Stimulated activated CD8-positive, alpha-beta memory T cell treated with anti-CD3 and anti-CD28 coated beads, Interleukin-2, amount 100 ng/mL, for 48 hours (primary cell): ENCODE measurements around the gene SLC22A4.

Experiments used
- DNase-seq, 2 donors: peaks; one replicate each; pipeline ENCODE4 v3.0.0-alpha.2; 2020; ENCODE audit warnings: low read depth in 2 of 2

SLC22A4 gene

DNA sequence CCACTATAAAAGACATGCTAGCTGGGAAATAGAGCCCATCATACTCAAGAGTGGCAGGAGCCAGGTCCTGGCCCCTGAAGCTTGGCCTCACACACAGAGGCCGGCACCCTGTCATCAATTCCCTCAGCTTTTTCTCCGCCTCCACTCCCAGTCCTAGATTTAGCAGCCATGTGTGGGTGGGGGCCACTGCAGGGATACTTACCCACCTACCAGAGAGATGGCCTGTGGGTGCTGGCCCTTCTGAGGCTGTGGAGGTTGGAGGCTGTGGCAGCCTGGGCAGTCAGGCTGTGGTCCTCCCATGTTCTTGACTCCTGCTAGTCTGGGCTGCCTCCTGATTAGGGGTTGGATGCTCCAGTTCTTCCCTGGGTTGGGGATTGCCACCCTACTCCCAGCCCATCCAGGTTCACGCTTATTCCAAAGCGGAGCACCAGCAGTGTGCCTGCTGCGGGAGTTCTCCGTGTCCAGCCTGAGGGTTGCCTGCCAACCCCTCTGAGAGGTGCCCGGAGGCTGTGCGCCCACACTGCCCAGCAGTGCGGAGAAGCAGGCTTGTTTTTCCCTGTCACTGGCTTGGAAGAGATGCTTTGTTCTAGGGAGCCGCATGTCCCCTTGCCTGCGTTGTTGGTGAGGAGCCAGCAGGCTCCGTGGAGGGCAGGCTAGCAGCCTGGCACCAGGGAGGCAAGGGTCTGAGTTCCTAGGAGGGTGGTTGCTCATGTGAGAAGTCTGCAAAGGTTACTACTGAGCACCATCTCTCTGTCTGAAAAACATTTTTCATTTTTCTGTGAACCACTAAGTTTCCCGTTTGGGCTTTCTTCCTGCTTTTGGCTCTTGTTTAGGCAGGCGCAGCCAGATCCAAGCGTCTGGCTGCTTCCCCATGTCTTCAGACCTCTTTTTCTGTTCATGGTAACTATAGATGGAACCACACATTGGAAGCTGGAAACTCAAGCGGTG is 82.8 kb downstream of the SLC22A4 start:
- DNase-seq = no peak

GRCh38 chr5:132377738-132378137 is 83.5 kb downstream of the SLC22A4 start:
- no peak for DNase-seq

DNA sequence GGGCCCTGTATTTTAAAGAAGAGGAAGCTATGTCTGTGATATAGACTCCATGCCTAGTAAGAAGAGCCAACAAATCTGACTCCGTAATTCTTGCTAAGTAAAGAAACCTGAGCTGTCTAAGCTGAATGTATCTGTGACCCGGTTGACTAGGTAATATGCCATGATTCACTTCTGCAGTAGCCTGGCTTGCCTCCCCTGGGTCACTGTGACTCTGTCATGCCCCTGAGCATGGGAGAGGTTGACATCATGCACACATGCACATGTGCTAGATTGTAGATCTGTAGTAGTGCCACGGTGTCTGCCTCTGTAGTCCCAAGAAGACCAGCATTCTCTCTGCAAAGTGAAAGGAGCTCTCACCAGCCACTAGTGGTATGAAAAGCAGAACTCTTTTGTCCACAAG is 84.4 kb downstream of the SLC22A4 start:
- no peak for DNase-seq

- DNase-seq = no peak
These were observed 85.9 kb downstream of the SLC22A4 start for GRCh38 chr5:132380047-132380446.

DNA sequence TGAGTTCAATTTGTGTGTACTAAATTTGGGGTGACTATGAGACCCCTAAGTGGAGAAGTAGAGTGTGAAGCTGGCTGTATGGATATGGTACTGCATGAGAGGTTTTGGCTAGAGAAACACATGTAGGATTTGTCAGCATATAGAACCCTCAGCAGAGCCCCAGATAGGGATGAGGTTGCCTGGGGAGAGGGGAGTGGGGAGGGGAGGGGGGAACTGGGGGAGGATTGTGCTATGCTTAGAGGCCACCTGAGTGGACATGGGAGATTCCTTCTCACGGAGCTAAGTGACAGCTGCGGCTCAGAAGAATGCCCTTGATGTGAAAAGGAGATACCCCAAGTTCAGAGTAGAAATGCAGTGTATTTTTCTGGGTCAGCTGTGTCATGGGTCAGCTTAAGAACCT is 86.5 kb downstream of the SLC22A4 start:
- no peak for DNase-seq

DNA sequence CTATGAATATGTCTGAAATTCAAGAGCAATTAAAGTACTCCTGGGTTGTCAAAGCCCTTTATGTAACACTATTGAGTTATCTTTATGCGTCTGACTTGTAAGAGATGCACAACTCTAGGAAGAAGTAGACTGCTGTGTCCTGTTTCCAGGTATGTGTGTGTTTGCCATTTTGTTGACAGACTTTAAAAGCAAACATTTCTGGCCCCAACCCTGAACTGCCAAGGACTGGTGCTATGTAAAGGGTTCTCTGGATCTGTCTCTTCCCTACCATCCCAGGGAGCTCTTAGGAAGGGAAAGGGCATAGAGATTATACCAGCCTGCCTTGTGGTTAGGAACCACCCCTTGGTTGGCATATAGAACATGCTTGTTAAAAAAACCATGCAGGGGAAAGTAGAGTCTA is 87.4 kb downstream of the SLC22A4 start:
- DNase-seq = no peak

GRCh38 chr5:132383261-132383660 is 89.1 kb downstream of the SLC22A4 start:
- no peak for DNase-seq

- DNase-seq = no peak
These were observed 89.8 kb downstream of the SLC22A4 start for GRCh38 chr5:132383984-132384383.

GRCh38 chr5:132384506-132385050 is 90.4 kb downstream of the SLC22A4 start:
- no peak for DNase-seq

GRCh38 chr5:132385326-132386105 is 91.3 kb downstream of the SLC22A4 start:
- DNase-seq = peak in 1 of 2 donors; percentile 32

DNA sequence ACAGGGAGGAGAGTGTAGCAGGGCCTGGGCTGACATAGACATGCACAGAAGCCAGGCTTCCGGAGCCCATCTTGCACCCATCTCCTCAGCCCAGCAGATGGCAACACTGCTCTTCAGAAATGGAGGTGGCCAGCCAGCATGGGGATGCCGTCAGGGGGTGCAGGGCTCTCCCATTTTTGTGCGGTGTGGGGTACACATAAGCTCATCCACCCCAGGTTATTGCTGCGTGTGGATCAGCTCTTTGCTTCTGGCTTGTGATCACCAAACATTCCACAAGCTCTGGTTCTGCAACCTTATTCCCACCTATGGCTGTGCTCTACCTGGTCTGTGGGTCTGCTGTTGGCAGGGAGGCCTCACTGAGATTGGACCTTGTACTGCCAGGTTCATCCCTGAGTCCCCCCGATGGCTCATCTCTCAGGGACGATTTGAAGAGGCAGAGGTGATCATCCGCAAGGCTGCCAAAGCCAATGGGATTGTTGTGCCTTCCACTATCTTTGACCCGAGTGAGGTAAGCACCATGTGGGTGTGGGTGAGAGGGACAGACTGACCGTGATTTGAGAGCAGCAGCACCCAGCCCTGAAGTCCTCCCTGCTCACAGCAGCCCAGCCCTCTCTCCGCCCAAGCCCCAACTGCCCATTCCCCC is 92.6 kb downstream of the SLC22A4 start:
- peak; percentile 46 to 49 for DNase-seq

GRCh38 chr5:132387640-132388117 is 93.5 kb downstream of the SLC22A4 start:
- DNase-seq = no peak

- DNase-seq = no peak
These were observed 94.3 kb downstream of the SLC22A4 start for GRCh38 chr5:132388244-132389050.

- no peak for DNase-seq
These were observed 94.8 kb downstream of the SLC22A4 start for GRCh38 chr5:132389051-132389331.

DNA sequence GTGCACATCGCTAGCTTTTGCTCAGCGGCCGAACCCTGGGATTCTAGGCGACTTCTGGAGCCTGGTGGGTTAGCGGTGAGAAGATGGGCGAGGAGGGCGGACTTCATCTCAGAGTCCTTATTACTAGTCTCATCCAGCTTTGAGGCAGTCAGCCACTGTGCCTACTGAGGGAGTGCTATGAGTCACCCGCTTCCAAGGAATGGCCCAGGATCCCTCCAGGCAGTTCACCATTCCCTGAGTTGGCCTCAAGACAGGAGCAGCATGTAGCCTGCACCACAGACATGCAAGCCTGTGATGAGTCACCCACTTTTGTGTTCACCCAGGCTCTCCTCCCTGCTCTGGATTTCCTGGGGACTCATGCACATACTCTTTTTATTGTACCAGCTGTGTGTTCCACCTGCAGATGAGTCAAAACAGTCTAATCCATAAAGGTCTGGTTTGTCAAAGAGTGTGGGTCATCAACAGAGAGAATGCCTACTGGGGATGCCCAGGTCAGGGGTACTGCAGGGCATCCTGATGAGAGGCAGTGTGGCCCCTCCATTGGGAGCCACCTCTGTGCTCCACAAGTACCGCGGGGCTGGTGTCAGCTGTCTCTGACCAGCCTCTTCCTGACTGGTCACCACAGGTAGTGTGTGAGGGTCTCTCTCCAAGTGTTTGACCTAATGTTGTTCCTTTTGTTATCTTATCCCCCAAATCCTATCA is 95.5 kb downstream of the SLC22A4 start:
- no peak for DNase-seq

DNA sequence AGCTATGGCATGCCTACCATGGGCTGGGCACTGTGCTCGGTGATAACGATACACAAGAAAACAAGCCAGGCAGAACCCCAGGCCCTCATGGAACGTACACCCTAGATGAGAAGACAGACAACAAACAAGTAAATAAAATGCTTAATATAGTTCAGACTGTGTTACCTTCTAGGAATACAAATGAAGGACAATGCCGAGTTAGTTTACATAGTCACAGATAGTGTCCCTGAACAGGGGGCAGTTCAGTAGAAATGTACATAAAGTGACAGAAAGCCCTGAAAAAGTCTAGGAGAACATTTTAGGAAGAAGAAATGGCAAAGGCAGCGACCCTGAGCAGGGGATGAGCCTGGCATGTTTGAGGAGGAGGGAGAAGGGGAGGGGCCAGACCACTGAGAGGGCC is 97.1 kb downstream of the SLC22A4 start:
- DNase-seq = no peak

- DNase-seq = no peak
These were observed 97.7 kb downstream of the SLC22A4 start for GRCh38 chr5:132391870-132392269.

GRCh38 chr5:132392411-132392810 is 98.2 kb downstream of the SLC22A4 start:
- no peak for DNase-seq

GRCh38 chr5:132392978-132393825 is 99.0 kb downstream of the SLC22A4 start:
- no peak for DNase-seq
